ENCODE measurements around the gene CLEC20A. TPM values are rescaled to one million over a fixed set of nuclear protein-coding genes. Genes with fewer than 3 reads are reported as not detected.
A peak's percentile ranks its signal among the peaks of the same experiment; 100 is the strongest.

Gene CLEC20A
- total and polyA plus RNA-seq, 2 experiments from 2014 or later, result not detected

- Histone ChIP-seq H3K79me2 (replicated peaks; ENCODE audit: insufficient read depth) (no peaks in the 10 kb centered on the region), H3K4me1 (ENCODE audit: insufficient read depth) (no peaks in the 10 kb centered on the region; the same call in 1 of the 2 replicates), H3K36me3 (ENCODE audit: insufficient read depth) (no peaks in the 10 kb centered on the region), H4K20me1 (replicated peaks; ENCODE audit: insufficient read depth) (no peaks in the 10 kb centered on the region), H3K27ac (ENCODE audit: low read depth) (no peak overlapping the region), H3K4me2 (no peak overlapping the region), H3K9me2 (ENCODE audit: insufficient read depth) (no peaks in the 10 kb centered on the region), H3F3A (replicated peaks; ENCODE audit: low read depth) (no peaks in the 10 kb centered on the region; the same call in 1 of the 2 replicates), H2AFZ (peak overlapping the region; percentile 89; the same call in 1 of the 2 replicates), H3K4me3 (no peak overlapping the region), H3K27me3 (ENCODE audit: insufficient read depth) (no peaks in the 10 kb centered on the region)
- no peak overlapping the region for H3K4me3 Mint-ChIP-seq
- peaks cover 17% of the 10 kb centered on the region for H3K4me1 Mint-ChIP-seq
- no peak overlapping the region for H3K27ac Mint-ChIP-seq
- ATAC-seq (peak; percentile 88), DNase-seq (ENCODE audit: low spot score) (peak; percentile 93)
- TF ChIP-seq ZNF114 (CRISPR knock-in tag; IDR thresholded peaks at IDR 0.05), result peak; percentile 73; the same call in 1 of the 2 replicates
- TF ChIP-seq EZH2 (IDR thresholded peaks at IDR 0.05; ENCODE audit: low read depth, unreplicated experiment), result no peak
- TF ChIP-seq JUNB (IDR thresholded peaks at IDR 0.05; ENCODE audit: unreplicated experiment), result no peak
- TF ChIP-seq, protein P1, sequence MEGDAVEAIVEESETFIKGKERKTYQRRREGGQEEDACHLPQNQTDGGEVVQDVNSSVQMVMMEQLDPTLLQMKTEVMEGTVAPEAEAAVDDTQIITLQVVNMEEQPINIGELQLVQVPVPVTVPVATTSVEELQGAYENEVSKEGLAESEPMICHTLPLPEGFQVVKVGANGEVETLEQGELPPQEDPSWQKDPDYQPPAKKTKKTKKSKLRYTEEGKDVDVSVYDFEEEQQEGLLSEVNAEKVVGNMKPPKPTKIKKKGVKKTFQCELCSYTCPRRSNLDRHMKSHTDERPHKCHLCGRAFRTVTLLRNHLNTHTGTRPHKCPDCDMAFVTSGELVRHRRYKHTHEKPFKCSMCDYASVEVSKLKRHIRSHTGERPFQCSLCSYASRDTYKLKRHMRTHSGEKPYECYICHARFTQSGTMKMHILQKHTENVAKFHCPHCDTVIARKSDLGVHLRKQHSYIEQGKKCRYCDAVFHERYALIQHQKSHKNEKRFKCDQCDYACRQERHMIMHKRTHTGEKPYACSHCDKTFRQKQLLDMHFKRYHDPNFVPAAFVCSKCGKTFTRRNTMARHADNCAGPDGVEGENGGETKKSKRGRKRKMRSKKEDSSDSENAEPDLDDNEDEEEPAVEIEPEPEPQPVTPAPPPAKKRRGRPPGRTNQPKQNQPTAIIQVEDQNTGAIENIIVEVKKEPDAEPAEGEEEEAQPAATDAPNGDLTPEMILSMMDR (conservative IDR thresholded peaks at IDR 0.05; ENCODE audit: low read depth in 2 of 2), result peak; percentile 85 to 92
- no peak for TF ChIP-seq ZNF462 (CRISPR knock-in tag; IDR thresholded peaks at IDR 0.05)
- H3K36me3 Mint-ChIP-seq (ENCODE audit: low read depth), result no peaks in the 10 kb centered on the region
- H3K27me3 Mint-ChIP-seq (ENCODE audit: insufficient read depth, low read depth, poor library complexity), result peaks cover 4% of the 10 kb centered on the region
- no peaks in the 10 kb centered on the region for H3K9me3 Mint-ChIP-seq
Measured at GRCh38 chr1:178501705-178502329, 5.1 kb upstream of the CLEC20A start.

Data from GM23338 (cell line).